Activated CD4-positive, alpha-beta T cell treated with anti-CD3 and anti-CD28 coated beads, Interleukin-2, amount 50 U/mL, for 1 hour (primary cell): ENCODE results near the gene KBTBD8.

Experiments
- DNase-seq: peaks from one replicate; pipeline ENCODE4 v3.0.0-alpha.2; 2020

KBTBD8 gene

GRCh38 chr3:67044955-67045354, 46.8 kb downstream of the KBTBD8 start:
- DNase-seq = no peak

GRCh38 chr3:67045711-67046465, 47.8 kb downstream of the KBTBD8 start:
- no peak for DNase-seq

- DNase-seq = no peak
These were observed 48.9 kb downstream of the KBTBD8 start for GRCh38 chr3:67047051-67047450.

- DNase-seq = no peak
These were observed 50.1 kb downstream of the KBTBD8 start for GRCh38 chr3:67048067-67048714.

- no peak for DNase-seq
These were observed 50.6 kb downstream of the KBTBD8 start for GRCh38 chr3:67048715-67049074.

- DNase-seq = no peak
These were observed 61.3 kb downstream of the KBTBD8 start for GRCh38 chr3:67059443-67059842.
